HG02852 (cell line): ENCODE results near the gene LSM2.
"Not testable (repeated sequence)": the region's sequence is repeated elsewhere in the genome, so short reads cannot be mapped to it uniquely, and the experiment has no call there.

ENCODE experiments used
- ATAC-seq: cut with Tn5 transposase; IDR thresholded peaks from one replicate; pipeline ENCODE4 v1.9.1; 2021; ENCODE audit warnings: mild to moderate bottlenecking, moderate library complexity; ENCODE audit not compliant: unreplicated experiment

The LSM2 gene

DNA sequence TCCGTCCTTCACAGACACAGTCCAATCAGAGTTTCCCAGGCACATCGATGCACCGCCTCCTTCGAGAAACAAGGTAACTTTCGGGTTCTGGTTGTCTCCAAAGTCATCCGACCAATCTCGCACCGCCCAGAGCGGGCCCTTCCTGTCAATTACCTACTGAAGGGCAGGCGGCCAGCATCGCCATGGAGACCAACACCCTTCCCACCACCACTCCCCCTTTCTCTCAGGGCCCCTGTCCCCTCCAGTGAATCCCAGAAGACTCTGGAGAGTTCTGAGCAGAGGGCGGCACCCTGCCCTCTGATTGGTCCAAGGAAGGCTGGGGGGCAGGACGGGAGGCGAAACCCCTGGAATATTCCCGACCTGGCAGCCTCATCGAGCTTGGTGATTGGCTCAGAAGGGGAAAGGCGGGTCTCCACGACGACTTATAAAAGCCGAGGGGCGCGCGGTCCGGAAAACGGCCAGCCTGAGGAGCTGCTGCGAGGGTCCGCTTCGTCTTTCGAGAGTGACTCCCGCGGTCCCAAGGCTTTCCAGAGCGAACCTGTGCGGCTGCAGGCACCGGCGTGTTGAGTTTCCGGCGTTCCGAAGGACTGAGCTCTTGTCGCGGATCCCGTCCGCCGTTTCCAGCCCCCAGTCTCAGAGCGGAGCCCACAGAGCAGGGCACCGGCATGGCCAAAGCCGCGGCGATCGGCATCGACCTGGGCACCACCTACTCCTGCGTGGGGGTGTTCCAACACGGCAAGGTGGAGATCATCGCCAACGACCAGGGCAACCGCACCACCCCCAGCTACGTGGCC is 20.7 kb upstream of the LSM2 start, which contains the start of gene HSPA1B:
HSPA1B (plus strand) TSS at position 453 of the 794 bp plus-strand sequence; CDS start at position 666, 213 bp downstream.
- ATAC-seq: peak; percentile 70

DNA sequence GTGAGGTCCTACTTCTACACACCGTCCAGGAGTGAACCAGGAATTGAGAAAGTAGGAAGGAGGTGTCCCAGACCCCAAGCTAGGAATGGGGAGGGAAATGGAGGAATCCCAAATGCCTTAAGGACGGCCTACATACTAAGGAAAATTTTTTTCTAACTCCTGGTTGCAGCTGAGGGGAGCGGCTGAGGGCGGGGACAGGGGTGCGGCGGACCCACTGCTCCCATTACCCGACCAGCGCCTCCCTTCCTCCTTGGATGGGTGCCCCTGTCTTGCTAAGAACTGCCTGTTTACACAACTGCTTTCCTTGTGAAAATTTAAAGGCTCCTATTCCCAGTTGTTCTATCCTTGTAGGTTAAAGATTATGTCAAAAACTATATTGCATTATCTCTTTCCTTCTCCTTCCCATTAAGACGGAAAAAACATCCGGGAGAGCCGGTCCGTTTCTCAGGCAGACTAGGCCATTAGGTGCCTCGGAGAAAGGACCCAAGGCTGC is 20.1 kb upstream of the LSM2 start:
- ATAC-seq: no peak

DNA sequence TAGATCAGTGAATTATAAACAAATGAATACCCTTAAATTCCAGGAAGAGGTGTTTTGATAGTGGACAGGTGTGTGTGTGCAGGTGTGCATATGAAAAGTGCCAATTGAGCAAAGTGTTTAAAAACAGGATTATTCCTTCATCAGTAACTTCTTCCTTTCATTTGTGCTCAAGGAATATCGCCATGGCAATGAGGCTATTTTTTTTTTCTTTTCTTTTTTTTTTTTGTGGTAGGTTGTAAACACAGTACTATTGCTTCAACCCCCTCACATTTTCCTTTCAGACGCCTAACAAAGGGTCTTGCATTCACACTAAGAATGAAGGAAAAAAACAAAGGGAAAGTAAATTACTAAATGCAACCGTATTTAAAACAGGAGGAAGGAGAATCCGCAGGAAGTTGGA is 18.8 kb upstream of the LSM2 start:
- no peak for ATAC-seq

DNA sequence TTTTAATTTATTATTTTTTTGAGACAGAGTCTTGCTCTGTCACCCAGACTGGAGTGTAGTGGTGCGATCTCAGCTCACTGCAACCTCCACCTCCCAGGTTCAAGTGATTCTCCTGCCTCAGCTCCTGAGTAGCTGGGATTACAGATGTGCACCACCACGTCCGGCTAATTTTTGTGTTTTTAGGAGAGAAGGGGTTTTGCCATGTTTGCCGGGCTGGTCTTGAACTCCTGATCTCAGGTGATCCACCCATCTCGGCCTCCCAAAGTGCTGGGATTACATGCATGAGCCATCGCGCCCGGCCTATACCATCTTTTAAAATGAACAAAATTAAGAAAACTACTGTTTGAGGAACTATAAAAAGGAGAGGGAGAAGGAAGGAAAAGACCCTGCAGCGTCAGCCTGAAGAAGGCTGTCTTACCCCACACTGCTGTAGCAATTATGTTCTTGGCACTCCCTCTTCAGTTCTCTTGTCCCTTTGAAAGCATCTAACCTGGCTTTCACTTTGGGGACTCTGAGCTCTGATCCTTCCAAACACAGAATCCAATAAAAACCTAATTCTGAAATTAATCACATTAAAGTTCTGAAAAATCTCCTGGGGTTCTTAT is 16.9 kb upstream of the LSM2 start:
- ATAC-seq: not testable (repeated sequence)

DNA sequence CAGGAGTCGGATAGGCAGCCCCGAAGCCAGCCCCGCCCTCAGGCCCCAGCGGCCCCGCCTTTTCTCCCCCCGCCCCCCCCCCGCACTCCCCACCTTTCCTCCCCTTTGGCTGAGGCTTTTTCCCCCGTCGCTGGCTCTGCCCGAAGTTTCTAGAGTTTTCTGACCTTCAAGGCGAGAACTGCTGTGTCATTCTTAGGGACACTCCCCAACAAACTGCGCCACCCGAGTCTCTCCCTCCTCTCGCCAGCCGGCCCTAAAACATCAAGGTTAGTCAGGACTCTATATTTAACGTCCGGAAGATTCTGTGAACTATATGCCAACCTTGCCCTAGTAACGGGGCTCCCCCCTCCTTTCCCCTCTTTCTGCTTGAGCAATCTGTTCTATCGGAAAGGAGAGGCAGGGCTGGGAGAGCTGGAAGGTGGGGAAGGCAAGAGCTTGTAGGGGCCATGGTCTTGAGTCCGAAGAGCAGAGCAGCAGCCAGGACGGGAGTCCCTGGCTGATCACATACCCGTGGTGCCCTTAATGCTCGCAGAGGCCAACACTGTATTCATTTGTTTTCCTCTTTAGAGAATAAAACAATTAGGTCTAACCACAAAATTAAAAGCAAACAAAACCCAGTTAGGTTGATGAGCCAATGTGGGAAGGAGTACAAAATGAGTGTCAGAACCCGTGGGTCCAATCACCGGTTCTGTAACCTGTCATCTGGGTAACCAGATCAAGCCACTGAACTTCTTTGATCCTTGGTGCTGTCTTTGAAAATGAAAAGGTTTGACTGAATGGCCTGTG is 15.5 kb upstream of the LSM2 start:
- ATAC-seq: peak; percentile 34

DNA sequence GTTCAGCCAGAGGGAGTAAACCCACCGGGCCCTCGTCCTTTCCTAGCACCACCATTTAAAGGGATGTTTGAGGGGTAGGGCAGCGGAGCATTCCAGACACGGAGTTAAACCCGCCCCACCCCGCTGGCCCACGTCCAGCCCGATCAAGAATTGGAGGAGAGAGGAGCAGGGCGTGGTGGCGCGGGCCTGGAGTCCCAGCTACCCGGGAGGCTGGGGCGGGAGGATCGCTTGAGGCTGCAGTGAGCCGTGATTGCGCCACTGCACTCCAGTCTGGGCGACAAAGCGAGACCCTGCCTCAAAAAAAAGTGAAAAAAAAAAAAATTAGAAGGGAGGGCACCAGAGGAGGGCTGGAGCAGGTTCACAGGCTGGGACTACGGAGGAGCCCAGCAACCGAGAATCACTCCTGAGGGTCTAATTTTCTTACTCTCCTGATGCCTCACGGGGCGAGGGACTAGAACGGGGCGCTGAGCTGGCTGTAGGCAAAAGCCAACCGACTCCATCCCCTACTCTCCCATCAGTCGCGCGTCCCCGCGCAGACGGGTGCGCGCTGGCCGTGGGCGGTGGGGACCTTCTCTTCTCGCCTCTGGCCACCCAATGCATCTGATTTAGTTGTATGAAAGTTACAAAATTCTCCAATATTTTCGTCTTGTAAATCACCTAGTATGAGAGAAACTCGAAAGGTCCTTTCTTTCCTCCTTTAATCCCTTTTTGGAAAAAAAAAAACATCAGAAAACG is 14.7 kb upstream of the LSM2 start:
- peak; percentile 40 for ATAC-seq

DNA sequence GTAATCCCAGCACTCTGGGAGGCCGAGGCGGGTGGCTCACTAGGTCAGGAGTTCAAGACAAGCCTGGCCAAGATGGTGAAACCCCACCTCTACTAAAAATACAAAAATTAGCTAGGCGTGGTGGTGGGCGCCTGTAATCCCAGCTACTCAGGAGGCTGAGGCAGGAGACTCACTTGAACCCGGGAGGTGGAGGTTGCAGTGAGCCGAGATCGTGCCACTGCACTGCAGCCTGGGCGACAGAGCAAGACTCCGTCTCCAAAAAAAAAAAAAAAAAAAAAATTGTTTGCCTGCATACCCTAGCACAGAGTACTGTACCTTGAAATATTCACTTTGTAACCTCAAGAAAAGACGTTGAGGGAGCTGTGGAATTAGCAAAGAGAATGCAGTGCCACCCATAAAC is 13.6 kb upstream of the LSM2 start:
- not testable (repeated sequence) for ATAC-seq

DNA sequence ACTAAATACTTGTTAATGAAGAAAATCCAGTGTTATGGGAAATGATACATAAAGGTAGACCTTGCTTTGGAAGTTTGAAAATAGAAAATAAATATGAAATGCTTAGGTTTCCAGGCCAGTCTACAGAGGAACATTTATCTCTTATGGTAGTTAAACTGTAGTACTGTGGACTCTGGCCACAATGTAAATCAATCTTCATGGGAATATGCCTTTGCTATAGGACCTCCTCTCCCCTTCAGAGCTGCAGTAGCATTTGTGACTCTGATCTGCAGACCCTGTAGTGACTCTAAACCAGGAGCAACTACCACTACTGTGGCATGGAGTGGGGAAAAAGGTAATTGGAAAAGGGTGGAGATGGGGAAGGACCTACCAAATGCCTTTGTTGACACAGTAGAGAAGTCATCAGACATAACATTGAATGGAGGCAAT is 13.1 kb upstream of the LSM2 start:
- no peak for ATAC-seq

DNA sequence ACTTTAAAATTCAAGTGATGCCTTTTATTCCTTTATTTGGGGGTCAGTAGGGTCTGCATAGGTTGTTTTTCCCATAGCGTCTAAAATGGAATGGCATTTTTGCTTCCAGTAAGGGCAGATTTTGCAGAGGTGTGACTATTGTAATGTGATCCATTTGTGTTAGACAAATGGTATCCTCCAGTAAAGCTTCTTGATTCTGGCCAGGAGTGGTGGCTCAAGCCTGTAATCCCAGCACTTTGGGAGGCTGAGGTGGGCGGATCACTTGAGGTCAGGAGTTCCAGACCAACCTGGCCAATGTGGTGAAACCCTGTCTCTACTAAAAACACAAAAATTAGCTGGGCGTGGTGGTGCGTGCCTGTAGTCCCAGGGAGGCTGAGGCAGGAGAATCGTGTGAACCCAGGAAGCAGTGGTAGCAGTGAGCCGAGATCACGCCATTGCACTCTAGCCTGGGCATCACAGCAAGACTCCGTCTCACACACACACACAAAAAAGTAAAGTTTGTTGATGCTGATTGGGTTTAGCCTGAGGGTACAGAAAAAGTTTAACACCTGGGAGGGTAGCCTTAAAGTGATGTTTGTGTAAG is 11.3 kb upstream of the LSM2 start:
- not testable (repeated sequence) for ATAC-seq

DNA sequence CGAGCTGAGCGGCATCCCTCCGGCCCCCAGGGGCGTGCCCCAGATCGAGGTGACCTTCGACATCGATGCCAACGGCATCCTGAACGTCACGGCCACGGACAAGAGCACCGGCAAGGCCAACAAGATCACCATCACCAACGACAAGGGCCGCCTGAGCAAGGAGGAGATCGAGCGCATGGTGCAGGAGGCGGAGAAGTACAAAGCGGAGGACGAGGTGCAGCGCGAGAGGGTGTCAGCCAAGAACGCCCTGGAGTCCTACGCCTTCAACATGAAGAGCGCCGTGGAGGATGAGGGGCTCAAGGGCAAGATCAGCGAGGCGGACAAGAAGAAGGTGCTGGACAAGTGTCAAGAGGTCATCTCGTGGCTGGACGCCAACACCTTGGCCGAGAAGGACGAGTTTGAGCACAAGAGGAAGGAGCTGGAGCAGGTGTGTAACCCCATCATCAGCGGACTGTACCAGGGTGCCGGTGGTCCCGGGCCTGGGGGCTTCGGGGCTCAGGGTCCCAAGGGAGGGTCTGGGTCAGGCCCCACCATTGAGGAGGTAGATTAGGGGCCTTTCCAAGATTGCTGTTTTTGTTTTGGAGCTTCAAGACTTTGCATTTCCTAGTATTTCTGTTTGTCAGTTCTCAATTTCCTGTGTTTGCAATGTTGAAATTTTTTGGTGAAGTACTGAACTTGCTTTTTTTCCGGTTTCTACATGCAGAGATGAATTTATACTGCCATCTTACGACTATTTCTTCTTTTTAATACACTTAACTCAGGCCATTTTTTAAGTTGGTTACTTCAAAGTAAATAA is 10.6 kb upstream of the LSM2 start:
- not testable (repeated sequence) for ATAC-seq

DNA sequence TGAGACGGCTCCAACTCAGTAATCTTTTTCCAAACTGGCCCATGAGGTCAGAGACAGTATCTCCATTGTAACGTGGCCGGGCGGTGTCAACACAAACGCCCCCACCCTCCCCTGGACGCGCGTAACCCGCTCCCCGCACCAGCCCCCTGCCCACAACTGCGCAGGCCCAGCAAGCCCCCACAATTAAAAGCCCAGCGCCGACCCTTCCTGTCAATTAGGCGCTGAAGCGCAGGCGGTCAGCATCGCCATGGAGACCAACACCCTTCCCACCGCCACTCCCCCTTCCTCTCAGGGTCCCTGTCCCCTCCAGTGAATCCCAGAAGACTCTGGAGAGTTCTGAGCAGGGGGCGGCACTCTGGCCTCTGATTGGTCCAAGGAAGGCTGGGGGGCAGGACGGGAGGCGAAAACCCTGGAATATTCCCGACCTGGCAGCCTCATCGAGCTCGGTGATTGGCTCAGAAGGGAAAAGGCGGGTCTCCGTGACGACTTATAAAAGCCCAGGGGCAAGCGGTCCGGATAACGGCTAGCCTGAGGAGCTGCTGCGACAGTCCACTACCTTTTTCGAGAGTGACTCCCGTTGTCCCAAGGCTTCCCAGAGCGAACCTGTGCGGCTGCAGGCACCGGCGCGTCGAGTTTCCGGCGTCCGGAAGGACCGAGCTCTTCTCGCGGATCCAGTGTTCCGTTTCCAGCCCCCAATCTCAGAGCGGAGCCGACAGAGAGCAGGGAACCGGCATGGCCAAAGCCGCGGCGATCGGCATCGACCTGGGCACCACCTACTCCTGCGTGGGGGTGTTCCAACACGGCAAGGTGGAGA is 8.5 kb upstream of the LSM2 start, which contains the start of the genes HSPA1A and HSPA1L:
HSPA1A (plus strand) TSS at position 519 of the 814 bp plus-strand sequence; CDS start at position 733, 214 bp downstream.
HSPA1L (minus strand) TSS at position 259 of the 814 bp plus-strand sequence. CDS start 3,311 bp downstream, outside the sequence.
- ATAC-seq: no peak

DNA sequence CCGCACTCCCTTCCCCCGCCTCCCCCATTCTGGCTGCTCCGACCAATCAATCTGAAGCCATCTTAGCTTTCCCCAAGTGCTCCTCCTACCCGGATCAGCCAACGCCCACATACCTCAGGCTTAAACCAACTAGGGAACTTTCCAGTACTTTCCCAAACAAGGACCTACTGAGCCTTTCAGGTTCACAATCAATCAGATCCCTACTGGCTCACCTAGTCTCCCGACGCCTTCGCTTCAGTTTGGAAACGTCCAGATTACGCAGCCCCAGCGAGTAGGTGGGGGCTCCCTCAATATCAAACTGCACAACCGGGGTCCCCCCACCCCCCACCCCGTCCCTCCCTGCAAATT is 7.9 kb upstream of the LSM2 start:
- no peak for ATAC-seq

DNA sequence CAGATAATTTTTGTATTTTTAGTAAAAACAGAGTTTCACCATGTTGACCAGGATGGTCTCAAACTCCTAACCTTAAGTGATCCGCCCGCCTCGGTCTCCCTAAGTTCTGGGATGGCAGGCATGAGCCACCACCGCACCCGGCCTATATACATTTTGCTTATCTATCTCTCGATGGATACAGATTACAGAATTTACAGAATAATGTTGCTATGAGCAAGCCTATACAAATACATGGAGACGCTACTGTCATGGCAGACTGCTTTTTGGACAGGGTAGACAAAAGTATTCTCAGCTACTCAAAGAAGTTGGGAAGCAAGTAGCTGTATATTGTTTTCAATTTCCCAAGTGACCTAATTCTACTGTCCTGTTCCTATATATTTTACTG is 6.7 kb upstream of the LSM2 start:
- no peak for ATAC-seq

DNA sequence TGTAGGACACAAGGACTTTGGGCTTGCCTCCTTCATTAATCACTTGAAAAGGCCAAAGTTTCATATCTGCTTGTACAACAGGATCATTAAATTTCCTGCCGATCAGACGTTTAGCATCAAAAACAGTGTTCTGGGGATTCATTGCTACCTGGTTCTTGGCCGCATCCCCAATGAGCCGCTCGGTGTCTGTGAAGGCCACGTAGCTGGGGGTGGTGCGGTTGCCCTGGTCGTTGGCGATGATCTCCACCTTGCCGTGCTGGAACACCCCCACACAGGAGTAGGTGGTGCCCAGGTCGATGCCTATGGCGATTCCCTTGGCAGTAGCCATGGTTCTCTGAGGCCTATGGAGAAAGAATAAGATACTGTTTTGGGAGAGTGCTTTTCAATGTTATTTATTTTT is 4.9 kb upstream of the LSM2 start:
- no peak for ATAC-seq

DNA sequence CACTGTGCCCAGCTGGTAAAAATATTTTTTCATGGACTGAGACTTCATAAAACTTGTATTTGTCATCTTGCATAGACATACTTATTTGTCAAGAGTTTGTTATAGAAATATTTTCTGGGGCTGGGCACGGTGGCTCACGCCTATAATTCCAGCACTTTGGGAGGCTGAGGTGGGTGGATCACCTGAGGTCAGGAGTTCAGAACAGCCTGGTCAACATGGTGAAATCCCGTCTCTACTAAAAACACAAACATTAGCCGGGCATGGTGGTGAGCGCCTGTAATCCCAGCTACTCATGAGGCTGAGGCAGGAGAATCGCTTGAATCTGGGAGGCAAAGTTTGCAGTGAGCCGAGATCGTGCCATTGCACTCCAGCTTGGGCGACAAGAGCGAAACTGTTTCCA is 1.8 kb upstream of the LSM2 start:
- ATAC-seq: not testable (repeated sequence)

DNA sequence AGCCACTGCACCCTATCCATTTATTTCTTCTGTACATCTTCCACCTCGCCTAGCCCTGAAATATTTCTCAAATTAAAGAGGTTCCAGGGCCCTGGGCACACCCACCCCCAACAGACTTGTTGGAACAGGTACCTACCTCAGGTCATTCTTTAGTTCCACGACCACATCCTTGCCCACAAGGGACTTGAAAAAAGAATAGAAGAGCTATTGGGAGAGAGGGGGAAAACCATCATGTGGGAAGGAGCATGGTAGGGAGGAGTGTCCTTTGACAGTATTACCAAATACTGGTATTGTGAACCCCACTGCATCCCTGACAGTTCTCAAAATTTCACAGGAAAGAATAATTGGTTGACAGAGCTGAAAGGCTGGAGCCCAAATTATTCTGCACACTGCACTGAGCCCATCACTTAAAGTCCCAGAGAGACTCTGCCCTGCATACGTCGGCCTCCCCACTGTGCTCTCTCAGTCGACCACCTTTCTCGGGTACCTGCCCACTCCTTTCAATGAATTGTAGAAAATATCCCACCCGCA is 762 bp downstream of the LSM2 start:
- ATAC-seq: peak; percentile 23

DNA sequence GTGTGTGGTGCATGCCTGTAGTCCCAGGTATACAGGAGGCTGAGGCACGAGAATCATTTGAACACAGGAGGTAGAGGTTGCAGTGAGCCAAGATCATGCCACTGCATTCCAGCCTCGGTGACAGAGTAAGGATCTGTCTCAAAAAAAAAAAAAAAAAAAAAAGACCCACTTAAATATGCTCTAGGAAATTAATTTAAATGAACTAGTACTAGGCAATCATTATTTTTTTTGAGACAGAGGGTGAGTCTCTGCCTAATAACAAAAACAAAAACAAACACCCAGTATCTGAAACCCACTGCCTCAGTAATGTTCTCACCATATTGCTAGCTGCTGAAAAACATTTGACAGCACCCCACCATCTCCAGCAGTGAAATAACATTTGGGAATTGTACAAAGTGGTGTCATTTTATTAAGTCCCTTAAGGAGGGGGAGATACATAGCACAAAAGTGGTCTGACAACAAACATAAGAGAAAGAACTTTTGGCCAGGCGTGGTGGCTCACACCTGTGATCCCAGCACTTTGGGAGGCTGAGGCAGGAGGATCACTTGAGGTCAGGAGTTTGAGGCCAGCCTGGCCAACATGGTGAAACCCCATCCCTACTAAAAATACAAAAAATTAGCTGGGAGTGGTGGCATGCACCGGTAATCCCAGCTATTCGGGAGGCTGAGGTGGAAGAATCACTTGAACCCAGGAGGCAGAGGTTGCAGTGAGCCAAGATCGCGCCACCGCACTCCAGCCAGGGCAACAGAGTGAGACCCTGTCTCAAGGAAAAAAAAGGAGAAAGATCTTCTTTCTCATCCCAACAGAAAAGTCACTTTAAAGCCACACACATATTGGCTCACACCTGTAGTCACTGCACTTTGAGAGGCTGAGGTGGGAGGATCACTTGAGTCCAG is 5.5 kb downstream of the LSM2 start:
- not testable (repeated sequence) for ATAC-seq
